Activated CD8-positive, alpha-beta T cell treated with anti-CD3 and anti-CD28 coated beads, Interleukin-2, amount 10 ng/mL, durations not matched to agents 7 days and 5 days (primary cell): Measurements from ENCODE around the gene PFKFB2. TPM values are rescaled to one million over a fixed set of nuclear protein-coding genes. Genes with fewer than 3 reads are reported as not detected.

Source experiments
- ATAC-seq: fragments of 150-1000 bp; cut with Tn5 transposase; one replicate; pipeline ENCODE4 v1.10.0; 2021; ENCODE audit warnings: moderate library complexity
- CTCF ChIA-PET: fragments of 350-600 bp; sonication (Branson Sonifier 250); formaldehyde crosslinking; loops from one replicate; lab custom pipeline; 2021; ENCODE audit warnings: antibody characterized with exemption; lab: Charles Lee
- POLR2A ChIA-PET: fragments of 350-600 bp; sonication (Branson Sonifier 250); formaldehyde crosslinking; loops from one replicate; lab custom pipeline; 2021; ENCODE audit warnings: antibody characterized with exemption; lab: Charles Lee
- DNase-seq: peaks from one replicate; pipeline ENCODE4 v3.0.0-alpha.2; 2020
- H3K27ac Mint-ChIP-seq: one replicate; pipeline ENCODE4 v1.8.0; 2021; ENCODE audit warnings: mild to moderate bottlenecking, mixed read lengths
- H3K27me3 Mint-ChIP-seq: one replicate; pipeline ENCODE4 v1.8.0; 2021; ENCODE audit warnings: low read depth, mixed read lengths
- H3K36me3 Mint-ChIP-seq: one replicate; pipeline ENCODE4 v1.8.0; 2021; ENCODE audit warnings: low read depth, mixed read lengths
- H3K4me1 Mint-ChIP-seq: one replicate; pipeline ENCODE4 v1.8.0; 2021; ENCODE audit warnings: low read depth, mixed read lengths
- H3K4me3 Mint-ChIP-seq: one replicate; pipeline ENCODE4 v1.8.0; 2021; ENCODE audit warnings: mild to moderate bottlenecking, mixed read lengths
- H3K9me3 Mint-ChIP-seq: one replicate; pipeline ENCODE4 v1.8.0; 2022; ENCODE audit warnings: mixed read lengths; ENCODE audit not compliant: insufficient read depth
- total RNA-seq, 2 experiments: library from RNA; stranded (reverse); gene quantifications; one replicate each; pipeline ENCODE4 v1.2.3, GENCODE V29; 2021

PFKFB2 gene
- 1 to 10 TPM; 5.0 to 6.6 TPM for total RNA-seq

DNA sequence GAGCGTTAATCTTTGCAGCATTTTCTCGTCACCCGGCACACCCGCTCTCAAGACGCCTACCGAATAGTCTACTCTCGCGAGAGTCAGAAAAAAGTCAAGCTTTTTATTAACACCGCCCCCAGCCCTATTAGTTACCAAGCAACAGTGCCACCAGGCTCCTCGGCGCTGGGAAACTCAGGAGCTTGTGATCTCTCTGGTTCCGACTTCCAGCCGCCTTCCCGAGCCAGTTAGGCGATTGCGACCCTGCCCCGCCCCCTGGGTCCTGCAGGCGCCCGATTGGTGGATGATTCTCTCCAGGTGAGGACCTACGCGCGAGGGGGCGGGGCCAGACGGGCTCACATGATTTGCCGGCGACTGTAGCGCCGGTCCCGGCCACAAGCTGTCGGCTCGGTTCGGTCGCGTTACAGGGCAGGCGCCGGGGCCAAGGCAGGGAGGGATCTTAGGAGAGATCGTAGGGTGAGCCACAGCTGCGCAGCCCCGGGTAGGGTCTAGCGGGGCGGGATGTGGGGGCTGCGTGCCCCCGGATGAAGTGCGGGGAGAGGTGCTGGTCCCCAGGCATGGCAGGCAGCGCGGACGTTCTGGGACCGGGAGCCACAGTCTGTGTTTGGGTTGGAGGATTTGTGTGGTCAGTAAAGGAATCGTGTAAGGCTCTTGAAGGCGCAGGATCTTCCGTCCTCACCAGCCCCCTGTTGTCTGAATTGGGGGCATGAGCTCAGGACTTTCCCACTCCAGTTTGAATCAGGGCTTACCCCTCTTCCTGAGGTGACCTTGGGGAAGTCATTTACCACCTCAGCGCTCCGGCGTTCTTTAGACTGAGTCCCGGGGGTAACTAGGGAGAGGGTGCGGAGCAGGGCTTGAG lies at the start of gene PFKFB2:
TSS of gene PFKFB2 (plus strand) at position 365 of the 859 bp plus-strand sequence. CDS start 1,443 bp downstream, outside the sequence.
- POLR2A ChIA-PET = no interaction called here
- CTCF ChIA-PET = interaction anchor here (0.6 to 2.1 kb wide), 14 partner anchors 15 to 449 kb away, joined by 3 to 12 read pairs (median 6); no protein-coding TSS in a partner anchor
- no peaks in the 10 kb centered on the region for H3K27me3 Mint-ChIP-seq
- DNase-seq (peak; percentile 96), ATAC-seq (peak; percentile 93)
- H3K27ac Mint-ChIP-seq = peak within 1 kb of the TSS; percentile 92
- H3K9me3 Mint-ChIP-seq = no peaks in the 10 kb centered on the region
- peaks cover 46% of the 10 kb centered on the region for H3K4me1 Mint-ChIP-seq
- peaks cover 11% of the 10 kb centered on the region for H3K36me3 Mint-ChIP-seq
- peak within 1 kb of the TSS; percentile 86 for H3K4me3 Mint-ChIP-seq

DNA sequence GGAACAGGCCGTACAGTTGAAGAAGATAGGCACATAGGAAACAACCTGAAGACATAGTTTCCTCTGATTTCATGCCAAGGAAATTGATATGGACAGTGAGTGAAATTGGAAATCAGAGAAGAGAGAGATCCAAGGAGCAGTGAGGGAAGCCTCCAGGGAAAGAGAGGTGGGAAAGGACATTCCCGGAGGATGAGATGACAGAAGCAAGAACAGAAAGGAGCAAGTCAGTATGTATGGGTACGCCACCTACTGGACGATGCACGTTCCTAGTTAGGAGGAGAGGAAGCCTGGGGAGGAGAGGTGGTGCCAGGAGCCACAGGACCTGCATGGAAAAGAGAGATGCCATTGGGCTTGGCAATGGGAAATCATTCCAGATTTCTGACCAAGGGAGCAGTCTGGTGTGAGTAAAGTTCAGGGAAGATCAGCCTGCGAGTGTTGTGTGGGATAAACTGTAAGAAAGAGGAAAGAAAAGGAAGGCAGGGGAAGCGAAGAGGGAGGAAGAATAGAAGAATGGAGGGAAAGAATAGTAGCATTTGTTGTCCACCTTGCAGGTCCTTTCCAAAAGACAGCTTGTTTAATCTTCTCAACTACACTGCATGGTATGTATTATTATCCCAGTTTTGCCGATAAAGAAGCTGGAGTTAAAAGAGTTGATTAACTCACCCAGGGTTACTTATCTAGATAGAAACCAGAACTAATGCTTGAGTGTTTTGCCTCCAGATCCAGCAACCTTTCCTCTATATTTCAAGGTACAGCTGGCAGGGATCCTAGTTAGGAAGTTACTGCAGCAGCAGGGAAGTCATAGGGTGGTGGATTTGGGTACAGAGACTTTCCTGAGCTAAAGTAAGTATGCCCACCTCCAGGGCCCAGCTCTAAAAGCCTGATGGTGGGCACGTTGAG lies 47.9 kb upstream of the PFKFB2 start:
- DNase-seq (peak; percentile 60), ATAC-seq (peak; percentile 74)
- H3K4me3 Mint-ChIP-seq = no peak overlapping the region
- H3K27ac Mint-ChIP-seq = no peak overlapping the region
- no peaks in the 10 kb centered on the region for H3K36me3 Mint-ChIP-seq
- ChIA-PET POLR2A (no interaction called here), CTCF (interaction anchor here (0.7 to 4.8 kb wide), 35 partner anchors 9 to 279 kb away, joined by 3 to 33 read pairs (median 4); partner anchors contain the start of gene C1orf116)
- H3K27me3 Mint-ChIP-seq = peaks cover 33% of the 10 kb centered on the region
- H3K4me1 Mint-ChIP-seq = no peaks in the 10 kb centered on the region
- H3K9me3 Mint-ChIP-seq = no peaks in the 10 kb centered on the region

DNA sequence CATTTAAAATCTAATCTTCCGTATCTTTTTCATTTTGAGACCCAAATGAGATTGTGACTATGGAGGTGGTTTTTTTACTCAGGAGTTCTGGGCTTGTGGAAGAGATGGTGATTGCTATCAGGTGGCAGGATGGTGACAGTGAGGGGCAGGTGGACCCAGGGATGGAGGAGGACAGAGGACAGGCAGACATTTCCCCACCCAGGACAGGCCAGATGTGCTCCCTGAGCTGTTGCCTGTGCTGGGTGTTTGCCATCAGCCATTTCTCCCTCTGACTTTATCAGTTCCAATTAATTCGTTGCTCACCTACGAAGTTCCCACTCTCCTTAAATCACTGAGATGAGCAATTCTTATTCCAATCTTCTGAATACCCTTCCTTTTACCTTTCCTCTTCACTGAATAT lies 47.0 kb upstream of the PFKFB2 start:
- ChIA-PET CTCF (interaction anchor here (0.7 to 4.8 kb wide), 20 partner anchors 8 to 614 kb away, joined by 3 to 33 read pairs (median 4); partner anchors contain the start of gene C1orf116), POLR2A (no interaction called here)
- DNase-seq = no peak
- no peaks in the 10 kb centered on the region for H3K9me3 Mint-ChIP-seq
- no peak for ATAC-seq
- H3K27ac Mint-ChIP-seq = no peak overlapping the region
- peaks cover 36% of the 10 kb centered on the region for H3K27me3 Mint-ChIP-seq
- H3K4me1 Mint-ChIP-seq = no peaks in the 10 kb centered on the region
- no peaks in the 10 kb centered on the region for H3K36me3 Mint-ChIP-seq
- no peak overlapping the region for H3K4me3 Mint-ChIP-seq

DNA sequence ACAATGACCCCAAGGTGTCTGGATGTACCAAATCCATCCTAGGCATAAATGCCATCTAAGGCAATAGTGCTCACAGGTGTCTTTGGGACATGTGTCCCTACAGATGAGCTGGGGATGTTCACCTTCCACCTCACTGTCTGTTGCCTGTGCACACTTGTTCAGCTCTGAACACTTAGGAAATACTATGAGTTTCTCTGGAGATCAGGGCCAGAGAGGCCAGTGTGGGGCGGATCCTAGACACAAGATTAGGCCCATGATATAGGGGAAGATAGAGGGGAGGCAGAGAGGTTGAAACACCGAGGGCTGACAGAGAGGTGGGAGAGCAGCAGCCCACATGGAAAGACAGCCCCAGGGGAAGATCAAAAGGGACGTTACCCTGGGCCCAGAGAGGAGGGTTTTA lies 46.2 kb upstream of the PFKFB2 start:
- ATAC-seq = no peak
- Mint-ChIP-seq H3K4me1 (no peaks in the 10 kb centered on the region), H3K27ac (no peak overlapping the region), H3K4me3 (no peak overlapping the region), H3K9me3 (no peaks in the 10 kb centered on the region), H3K36me3 (no peaks in the 10 kb centered on the region), H3K27me3 (peaks cover 31% of the 10 kb centered on the region)
- ChIA-PET CTCF (interaction anchor here (0.8 to 4.8 kb wide), 4 partner anchors 18 to 613 kb away, joined by 3 to 33 read pairs (median 10); no protein-coding TSS in a partner anchor), POLR2A (no interaction called here)
- no peak for DNase-seq

DNA sequence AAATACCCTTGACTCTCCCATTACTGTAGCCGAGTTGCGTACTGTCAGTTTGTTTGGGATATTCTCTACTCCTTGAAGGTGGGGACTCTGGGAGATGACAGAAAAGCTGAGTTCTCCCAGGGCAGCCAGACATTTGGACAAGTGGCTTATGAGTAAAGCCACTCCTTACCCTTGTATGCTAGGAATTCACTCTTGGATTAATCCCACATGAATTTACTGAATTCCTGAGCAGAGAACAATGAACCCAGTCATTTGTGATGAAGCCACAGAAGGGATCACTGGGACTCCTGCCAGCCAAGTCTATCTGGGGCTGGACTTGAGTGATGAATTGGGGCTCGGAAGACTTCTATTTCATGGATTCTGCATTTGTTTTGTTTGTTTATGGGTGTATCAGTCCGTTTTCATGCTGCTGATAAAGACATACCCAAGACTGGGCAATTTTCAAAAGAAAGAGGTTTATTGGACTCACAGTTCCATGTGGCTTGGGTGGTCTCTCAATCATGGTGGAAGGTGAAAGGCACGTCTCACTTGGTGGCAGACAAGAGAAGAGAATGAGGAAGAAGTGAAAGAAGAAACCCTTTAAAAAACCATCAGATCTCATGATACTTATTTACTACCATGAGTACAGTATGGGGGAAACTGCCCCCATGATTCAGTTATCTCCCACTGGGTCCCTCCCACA lies 45.6 kb upstream of the PFKFB2 start:
- Mint-ChIP-seq H3K4me3 (no peak overlapping the region), H3K36me3 (no peaks in the 10 kb centered on the region)
- CTCF ChIA-PET = interaction anchor here (0.8 kb wide), 1 partner anchor 74 kb away, joined by 3 read pairs; no protein-coding TSS in a partner anchor

DNA sequence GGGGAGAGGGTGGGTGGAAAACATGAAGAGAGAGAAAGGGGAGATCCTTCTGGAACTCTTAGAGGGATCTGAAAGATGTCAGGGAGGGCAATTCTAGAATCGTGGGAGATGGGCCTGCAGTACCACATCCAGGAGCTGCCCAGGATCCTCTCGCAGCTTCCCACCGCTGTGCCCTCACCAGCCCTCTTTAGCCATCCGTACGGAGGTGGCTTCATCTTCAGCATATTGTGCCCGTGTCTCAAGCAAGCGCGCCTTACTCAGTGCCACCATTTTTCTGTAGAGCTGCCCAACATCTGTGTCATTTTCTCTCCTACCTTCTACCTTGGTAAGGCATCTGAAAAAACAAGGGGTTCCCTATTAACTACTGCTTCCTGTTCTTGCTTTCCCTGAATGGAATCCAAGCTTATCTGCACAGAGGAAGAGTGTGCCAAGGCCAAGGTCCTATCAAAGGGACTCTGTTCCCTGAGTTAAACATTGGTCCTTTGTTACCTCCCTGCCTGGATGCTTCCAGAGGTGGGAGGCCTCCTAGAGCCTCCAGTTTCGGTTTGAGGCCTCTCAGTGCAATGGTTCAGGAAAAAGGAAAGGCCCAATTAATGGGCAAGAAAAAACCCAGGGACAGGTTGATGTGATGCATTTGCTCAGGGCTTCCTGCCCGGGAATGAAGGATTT lies 43.8 kb upstream of the PFKFB2 start:
- ChIA-PET POLR2A (no interaction called here), CTCF (no interaction called here)
- no peak overlapping the region for H3K27ac Mint-ChIP-seq
- no peak for ATAC-seq
- no peak for DNase-seq
- no peaks in the 10 kb centered on the region for H3K4me1 Mint-ChIP-seq
- peaks cover 42% of the 10 kb centered on the region for H3K27me3 Mint-ChIP-seq
- H3K9me3 Mint-ChIP-seq = no peaks in the 10 kb centered on the region
- no peak overlapping the region for H3K4me3 Mint-ChIP-seq
- H3K36me3 Mint-ChIP-seq = no peaks in the 10 kb centered on the region

More for the DNA sequence above, 45.6 kb upstream of the PFKFB2 start:
- Mint-ChIP-seq H3K9me3 (no peaks in the 10 kb centered on the region), H3K27me3 (peaks cover 29% of the 10 kb centered on the region), H3K4me1 (no peaks in the 10 kb centered on the region), H3K27ac (no peak overlapping the region)
- no peak for ATAC-seq
- POLR2A ChIA-PET = no interaction called here
- no peak for DNase-seq

DNA sequence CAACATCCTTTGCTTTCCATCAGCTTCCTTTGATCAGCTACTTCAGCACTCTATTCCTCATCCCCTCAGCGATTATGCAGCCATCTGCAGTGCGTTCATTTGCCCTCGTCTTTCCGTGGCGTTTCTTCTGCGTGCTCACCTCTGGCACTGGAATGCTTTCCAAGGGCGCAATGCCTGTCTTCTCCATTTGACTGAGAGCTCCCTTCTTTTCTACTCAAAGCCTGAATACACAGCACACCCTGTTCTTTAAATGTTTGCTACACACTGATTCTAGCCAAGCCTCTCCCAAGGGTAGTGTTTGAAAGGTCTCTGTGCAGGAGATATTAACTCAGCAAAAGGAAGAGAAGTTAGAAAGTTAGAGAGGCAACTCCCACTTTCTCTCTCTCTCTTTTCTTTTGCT lies 43.1 kb upstream of the PFKFB2 start:
- Mint-ChIP-seq H3K27me3 (peaks cover 47% of the 10 kb centered on the region), H3K27ac (no peak overlapping the region), H3K4me1 (no peaks in the 10 kb centered on the region), H3K36me3 (no peaks in the 10 kb centered on the region), H3K9me3 (no peaks in the 10 kb centered on the region), H3K4me3 (no peak overlapping the region)
- no peak for ATAC-seq
- DNase-seq = no peak
- ChIA-PET POLR2A (no interaction called here), CTCF (interaction anchor here (1.1 kb wide), 1 partner anchor 21 kb away, joined by 3 read pairs; no protein-coding TSS in a partner anchor)

DNA sequence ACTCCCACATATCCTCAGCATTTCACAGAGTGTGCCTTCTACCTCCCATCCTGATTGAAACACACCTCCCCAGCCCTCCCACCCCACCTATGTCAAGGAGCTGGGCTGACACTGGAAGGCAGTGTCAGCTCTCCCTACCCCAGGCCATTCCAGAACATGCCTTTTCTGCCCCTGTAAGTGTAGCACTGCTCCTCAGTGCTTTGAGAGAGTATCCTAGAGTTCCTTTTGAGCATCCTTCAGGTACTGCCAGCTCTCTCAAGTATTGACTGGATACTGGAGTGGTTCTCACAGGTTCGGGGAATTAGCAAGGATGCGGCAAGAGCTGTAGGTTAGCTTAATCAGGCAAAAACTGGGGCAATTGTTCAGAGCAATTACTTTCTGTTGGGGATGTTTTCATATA lies 42.3 kb upstream of the PFKFB2 start:
- CTCF ChIA-PET = interaction anchor here (1.1 to 1.2 kb wide), 3 partner anchors 10 to 23 kb away, joined by 3 to 4 read pairs (median 3); no protein-coding TSS in a partner anchor
- H3K27me3 Mint-ChIP-seq = peaks cover 45% of the 10 kb centered on the region

DNA sequence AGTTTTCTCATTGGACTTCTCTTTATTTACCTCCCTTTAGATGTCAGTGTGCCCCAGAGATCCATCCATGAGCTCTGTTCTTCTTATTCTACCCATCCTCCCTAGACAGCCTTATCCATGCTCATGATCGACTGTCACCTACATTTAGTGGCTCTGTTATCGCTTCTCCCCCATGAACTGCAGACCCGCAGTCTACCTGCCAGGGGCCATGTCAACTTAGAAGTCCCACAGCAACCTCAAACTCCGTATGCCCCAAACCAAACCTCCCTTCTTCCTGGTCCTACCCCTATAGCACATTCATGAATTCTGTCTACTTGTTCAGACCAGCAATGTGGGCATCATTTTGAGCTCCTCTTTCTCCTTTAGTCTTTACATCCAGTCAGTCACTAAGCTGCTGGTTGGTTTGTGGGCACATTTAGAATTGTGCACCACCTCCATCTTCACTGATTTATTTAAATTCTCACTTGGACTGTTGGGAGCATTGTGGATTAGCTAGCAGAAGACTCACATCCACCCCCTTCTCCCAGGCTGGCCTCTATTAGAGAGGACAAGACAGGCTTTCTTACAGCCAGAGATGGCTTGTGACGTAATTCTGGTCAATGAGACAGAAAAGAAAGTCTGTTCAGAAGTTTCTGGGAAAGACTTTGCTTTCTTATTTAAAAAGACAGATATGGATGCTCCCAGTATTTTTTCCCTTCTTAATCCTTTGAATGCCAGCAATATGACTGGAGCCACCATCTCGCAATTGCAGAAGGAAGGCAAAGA lies 39.6 kb upstream of the PFKFB2 start:
- H3K4me3 Mint-ChIP-seq = no peak overlapping the region
- peaks cover 38% of the 10 kb centered on the region for H3K27me3 Mint-ChIP-seq
- H3K36me3 Mint-ChIP-seq = no peaks in the 10 kb centered on the region
- no peak for ATAC-seq
- no peak overlapping the region for H3K27ac Mint-ChIP-seq
- DNase-seq = no peak
- no peaks in the 10 kb centered on the region for H3K4me1 Mint-ChIP-seq
- ChIA-PET POLR2A (interaction anchor here (0.5 kb wide), 1 partner anchor 27 kb away, joined by 3 read pairs; no protein-coding TSS in a partner anchor), CTCF (interaction anchor here (0.7 to 2.8 kb wide), 4 partner anchors 9 to 36 kb away, joined by 3 to 11 read pairs (median 4); no protein-coding TSS in a partner anchor)
- H3K9me3 Mint-ChIP-seq = no peaks in the 10 kb centered on the region

More for the DNA sequence above, 42.3 kb upstream of the PFKFB2 start:
- Mint-ChIP-seq H3K4me3 (no peak overlapping the region), H3K9me3 (no peaks in the 10 kb centered on the region), H3K4me1 (no peaks in the 10 kb centered on the region), H3K27ac (no peak overlapping the region), H3K36me3 (no peaks in the 10 kb centered on the region)
- POLR2A ChIA-PET = no interaction called here
- ATAC-seq = no peak
- DNase-seq = no peak

DNA sequence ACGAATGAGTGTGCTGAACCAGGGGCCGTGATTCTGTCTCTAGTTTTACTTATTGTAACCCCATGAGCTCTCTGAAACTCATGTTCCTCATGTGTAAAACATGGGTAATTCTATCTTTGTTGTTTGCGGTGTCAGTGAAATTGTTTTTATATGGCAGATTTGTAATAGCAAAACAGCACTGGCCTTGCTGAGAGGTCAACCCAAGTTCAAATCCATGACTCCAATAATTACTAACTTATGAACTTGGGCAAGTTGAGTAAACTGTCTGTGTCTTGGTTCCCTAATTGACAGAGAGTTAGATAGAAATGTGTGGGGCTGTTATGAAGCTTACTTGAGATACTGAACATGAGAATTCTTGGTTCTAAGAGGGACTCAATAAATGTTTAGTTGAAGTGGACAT lies 38.3 kb upstream of the PFKFB2 start:
- no peaks in the 10 kb centered on the region for H3K4me1 Mint-ChIP-seq
- no peaks in the 10 kb centered on the region for H3K9me3 Mint-ChIP-seq
- ATAC-seq (no peak), DNase-seq (no peak)
- H3K27ac Mint-ChIP-seq = no peak overlapping the region
- peaks cover 35% of the 10 kb centered on the region for H3K27me3 Mint-ChIP-seq
- CTCF ChIA-PET = interaction anchor here (0.8 to 2.8 kb wide), 5 partner anchors 10 to 782 kb away, joined by 3 to 11 read pairs (median 4); no protein-coding TSS in a partner anchor
- POLR2A ChIA-PET = no interaction called here
- no peak overlapping the region for H3K4me3 Mint-ChIP-seq
- H3K36me3 Mint-ChIP-seq = no peaks in the 10 kb centered on the region
